Subcutaneous adipose tissue (tissue), 4 donors: Measurements from ENCODE around the gene TAGLN. TPM values are rescaled to one million over a fixed set of nuclear protein-coding genes. Genes with fewer than 3 reads are reported as not detected.

Experiments
- total RNA-seq, 4 donors: library from RNA; depleted of rRNA; stranded (reverse); fragments of >200 nt; gene quantifications; one replicate each; pipeline ENCODE4 v1.1.0, GENCODE V29; 2016
- TF ChIP-seq, protein P1 (sequence below): fragments of 450-650 bp; IDR thresholded peaks from one replicate; pipeline ENCODE4 v1.5.1; 2016; ENCODE audit warnings: low read depth, mild to moderate bottlenecking, control low read depth, antibody characterized with exemption, moderate library complexity

Gene TAGLN
- 100 to 1,000 TPM; 240 to 872 (median 614) TPM for total RNA-seq

DNA sequence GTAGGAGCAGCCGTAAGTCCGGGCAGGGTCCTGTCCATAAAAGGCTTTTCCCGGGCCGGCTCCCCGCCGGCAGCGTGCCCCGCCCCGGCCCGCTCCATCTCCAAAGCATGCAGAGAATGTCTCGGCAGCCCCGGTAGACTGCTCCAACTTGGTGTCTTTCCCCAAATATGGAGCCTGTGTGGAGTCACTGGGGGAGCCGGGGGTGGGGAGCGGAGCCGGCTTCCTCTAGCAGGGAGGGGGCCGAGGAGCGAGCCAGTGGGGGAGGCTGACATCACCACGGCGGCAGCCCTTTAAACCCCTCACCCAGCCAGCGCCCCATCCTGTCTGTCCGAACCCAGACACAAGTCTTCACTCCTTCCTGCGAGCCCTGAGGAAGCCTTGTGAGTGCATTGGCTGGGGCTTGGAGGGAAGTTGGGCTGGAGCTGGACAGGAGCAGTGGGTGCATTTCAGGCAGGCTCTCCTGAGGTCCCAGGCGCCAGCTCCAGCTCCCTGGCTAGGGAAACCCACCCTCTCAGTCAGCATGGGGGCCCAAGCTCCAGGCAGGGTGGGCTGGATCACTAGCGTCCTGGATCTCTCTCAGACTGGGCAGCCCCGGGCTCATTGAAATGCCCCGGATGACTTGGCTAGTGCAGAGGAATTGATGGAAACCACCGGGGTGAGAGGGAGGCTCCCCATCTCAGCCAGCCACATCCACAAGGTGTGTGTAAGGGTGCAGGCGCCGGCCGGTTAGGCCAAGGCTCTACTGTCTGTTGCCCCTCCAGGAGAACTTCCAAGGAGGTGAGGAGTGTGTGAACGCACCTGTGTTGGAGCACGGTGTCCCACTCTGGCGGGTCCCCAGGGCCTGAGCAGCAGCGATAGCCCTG lies at the start of gene TAGLN:
Gene TAGLN, plus strand, starts transcription at position 318 of the 863 bp plus-strand sequence. CDS start 3,644 bp downstream, outside the sequence.
- TF ChIP-seq, protein P1, sequence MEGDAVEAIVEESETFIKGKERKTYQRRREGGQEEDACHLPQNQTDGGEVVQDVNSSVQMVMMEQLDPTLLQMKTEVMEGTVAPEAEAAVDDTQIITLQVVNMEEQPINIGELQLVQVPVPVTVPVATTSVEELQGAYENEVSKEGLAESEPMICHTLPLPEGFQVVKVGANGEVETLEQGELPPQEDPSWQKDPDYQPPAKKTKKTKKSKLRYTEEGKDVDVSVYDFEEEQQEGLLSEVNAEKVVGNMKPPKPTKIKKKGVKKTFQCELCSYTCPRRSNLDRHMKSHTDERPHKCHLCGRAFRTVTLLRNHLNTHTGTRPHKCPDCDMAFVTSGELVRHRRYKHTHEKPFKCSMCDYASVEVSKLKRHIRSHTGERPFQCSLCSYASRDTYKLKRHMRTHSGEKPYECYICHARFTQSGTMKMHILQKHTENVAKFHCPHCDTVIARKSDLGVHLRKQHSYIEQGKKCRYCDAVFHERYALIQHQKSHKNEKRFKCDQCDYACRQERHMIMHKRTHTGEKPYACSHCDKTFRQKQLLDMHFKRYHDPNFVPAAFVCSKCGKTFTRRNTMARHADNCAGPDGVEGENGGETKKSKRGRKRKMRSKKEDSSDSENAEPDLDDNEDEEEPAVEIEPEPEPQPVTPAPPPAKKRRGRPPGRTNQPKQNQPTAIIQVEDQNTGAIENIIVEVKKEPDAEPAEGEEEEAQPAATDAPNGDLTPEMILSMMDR = no peak

DNA sequence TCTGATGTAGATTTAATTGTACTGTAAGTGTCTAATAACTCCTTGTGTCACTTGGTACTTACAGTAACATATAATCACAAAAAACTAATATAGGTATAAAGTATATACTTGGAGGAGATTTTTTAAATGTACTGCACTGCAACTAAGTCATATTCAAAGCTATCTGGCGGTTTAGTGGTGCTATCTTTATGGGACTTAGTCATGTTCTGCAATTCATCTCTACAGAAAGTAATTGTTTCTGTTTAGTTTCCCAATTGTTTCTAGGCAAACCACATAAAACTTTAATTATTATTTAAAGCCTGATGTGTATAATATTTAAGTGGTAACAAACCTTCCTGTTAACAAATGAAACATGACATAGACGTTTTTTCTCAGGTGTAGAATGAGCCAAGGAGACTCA lies 47.1 kb upstream of the TAGLN start:
- TF ChIP-seq, protein P1 = no peak

GRCh38 chr11:117154468-117154867 lies 44.7 kb upstream of the TAGLN start:
- TF ChIP-seq, protein P1 = no peak

GRCh38 chr11:117157507-117157906 lies 41.7 kb upstream of the TAGLN start:
- TF ChIP-seq, protein P1 = no peak

DNA sequence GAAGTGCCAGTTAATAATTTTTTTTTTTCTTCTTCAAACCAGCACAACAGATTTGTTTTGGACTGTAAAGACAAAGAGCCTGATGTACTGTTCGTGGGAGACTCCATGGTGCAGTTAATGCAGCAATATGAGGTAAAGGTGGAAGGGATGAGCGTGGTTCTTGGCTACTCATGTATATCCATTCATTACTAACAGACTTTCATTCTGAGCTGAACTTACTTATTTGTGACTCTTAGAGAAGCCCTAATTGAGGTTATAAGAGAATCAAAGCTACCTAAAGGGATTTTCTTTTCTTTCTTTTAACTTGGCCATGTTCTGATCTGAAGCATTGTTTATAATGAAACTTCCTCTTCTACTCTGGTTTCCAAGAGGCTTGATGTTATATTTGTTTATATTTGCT lies 39.3 kb upstream of the TAGLN start:
- TF ChIP-seq, protein P1 = no peak

DNA sequence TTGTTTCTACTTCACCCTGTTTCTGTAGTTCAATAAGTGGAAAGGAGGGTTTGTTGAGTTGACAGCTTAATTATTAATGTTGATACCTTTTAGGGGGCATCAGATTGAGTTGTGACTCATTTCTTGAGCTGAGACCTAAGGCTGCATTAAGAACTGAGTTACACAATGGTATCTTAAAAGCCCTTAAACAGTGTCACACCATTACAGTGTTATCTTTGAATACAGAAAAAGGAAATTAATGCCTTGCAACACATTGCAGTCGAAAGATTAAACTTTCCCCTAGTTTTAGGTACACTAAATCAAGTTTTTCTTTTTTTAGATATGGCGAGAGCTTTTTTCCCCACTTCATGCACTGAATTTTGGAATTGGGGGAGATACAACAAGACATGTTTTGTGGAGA lies 38.3 kb upstream of the TAGLN start:
- TF ChIP-seq, protein P1 = no peak

DNA sequence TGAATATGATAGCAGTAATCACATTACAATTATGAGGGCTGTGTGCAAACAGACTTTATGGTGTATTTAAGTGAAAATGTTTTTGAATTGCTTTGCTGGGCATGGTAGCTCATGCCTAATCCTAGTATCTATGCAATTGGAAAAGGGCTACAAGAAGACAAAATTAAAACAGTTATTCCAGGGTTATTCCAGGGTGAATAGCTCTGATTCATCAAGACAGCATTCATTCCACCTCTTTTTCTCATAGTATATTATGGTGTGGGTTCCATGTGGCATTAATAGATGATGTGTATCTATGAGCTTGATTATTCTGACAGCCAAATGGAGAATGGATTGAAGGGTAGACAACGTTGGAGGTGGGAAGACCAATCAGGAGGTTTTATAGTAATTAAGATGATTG lies 32.7 kb upstream of the TAGLN start:
- TF ChIP-seq, protein P1 = no peak
